PC-9 (cell line): ENCODE results near the gene OCA2. TPM values are rescaled to one million over a fixed set of nuclear protein-coding genes. Genes with fewer than 3 reads are reported as not detected.

Experiments used
- BruUV-seq: library from RNA; stranded (reverse); fragments of 400-500 nt; replicated peaks from 2 replicates; lab custom pipeline; 2021; lab: Mats Ljungman, UMichigan
- CTCF ChIA-PET: fragments of 300-600 bp; sonication (Branson Sonifier 250); formaldehyde crosslinking; loops from one replicate; lab custom pipeline; 2022; ENCODE audit warnings: antibody characterized with exemption; lab: Charles Lee
- POLR2A ChIA-PET: fragments of 300-600 bp; sonication (Branson Sonifier 250); formaldehyde crosslinking; loops from one replicate; lab custom pipeline; 2022; ENCODE audit warnings: antibody characterized with exemption; ENCODE audit not compliant: unreplicated experiment; lab: Charles Lee
- DNase-seq, 2 experiments: peaks; one replicate each; pipeline versions ENCODE4 v3.0.0 to v3.0.0-alpha.2; 2015 to 2022; ENCODE audit warnings: mixed read lengths in 1 of 2
- H2AFZ ChIP-seq: fragments of 200-600 bp; sonication (generic); 2 replicates; pipeline ENCODE4 v1.8.1; 2017; ENCODE audit warnings: antibody characterized with exemption
- H3F3A ChIP-seq: fragments of 200-600 bp; sonication (generic); 2 replicates; pipeline ENCODE4 v1.8.1; 2017; ENCODE audit warnings: antibody characterized with exemption, mild to moderate bottlenecking, low read depth; ENCODE audit not compliant: insufficient read depth
- H3K27ac ChIP-seq: fragments of 200-600 bp; sonication (generic); 2 replicates; pipeline ENCODE4 v1.6.1; 2016; ENCODE audit warnings: mixed run types
- H3K27me3 ChIP-seq: fragments of 200-600 bp; sonication (generic); 2 replicates; pipeline ENCODE4 v1.6.1; 2016; ENCODE audit warnings: low read depth, mixed run types; ENCODE audit not compliant: insufficient read depth
- H3K36me3 ChIP-seq: fragments of 200-600 bp; sonication (generic); 2 replicates; pipeline ENCODE4 v1.6.1; 2016; ENCODE audit warnings: low read depth, mixed run types
- H3K4me1 ChIP-seq: fragments of 200-600 bp; sonication (generic); replicated peaks from 2 replicates; pipeline ENCODE4 v1.6.1; 2016; ENCODE audit warnings: mixed run types; ENCODE audit not compliant: insufficient read depth
- H3K4me2 ChIP-seq: fragments of 200-600 bp; sonication (generic); 2 replicates; pipeline ENCODE4 v1.6.1; 2017; ENCODE audit warnings: mixed run types
- H3K4me3 ChIP-seq: fragments of 200-600 bp; sonication (generic); 2 replicates; pipeline ENCODE4 v1.6.1; 2016; ENCODE audit warnings: mixed run types
- H3K79me2 ChIP-seq: fragments of 200-600 bp; sonication (generic); 2 replicates; pipeline ENCODE4 v1.6.1; 2017; ENCODE audit warnings: low read depth, mixed run types
- H3K9me2 ChIP-seq: fragments of 200-600 bp; sonication (generic); 2 replicates; pipeline ENCODE4 v1.8.1; 2017; ENCODE audit warnings: mild to moderate bottlenecking; ENCODE audit not compliant: insufficient read depth
- H3K9me3 ChIP-seq: fragments of 200-600 bp; sonication (generic); 2 replicates; pipeline ENCODE4 v1.8.1; 2016; ENCODE audit warnings: low read depth; ENCODE audit not compliant: insufficient read depth
- H4K20me1 ChIP-seq: fragments of 200-600 bp; sonication (generic); 2 replicates; pipeline ENCODE4 v1.8.1; 2017; ENCODE audit not compliant: insufficient read depth
- EZH2 ChIP-seq: fragments of 200-600 bp; sonication (generic); IDR thresholded peaks from 2 replicates; pipeline ENCODE4 v1.8.0; 2017; ENCODE audit warnings: antibody characterized with exemption, low read depth
- intact Hi-C: fragments of 100-400 bp; cut with micrococcal nuclease; formaldehyde crosslinking; loops from one replicate; pipeline ENCODE4 v1.10.0; 2022; ENCODE audit not compliant: unreplicated experiment
- total RNA-seq: library from RNA; stranded (reverse); gene quantifications from 2 replicates; pipeline ENCODE4 v1.2.3, GENCODE V29; 2021
- TF ChIP-seq, protein P1 (sequence below): fragments of 200-600 bp; sonication (generic); conservative IDR thresholded peaks from 2 replicates; pipeline ENCODE4 v1.6.1; 2017; ENCODE audit warnings: mixed run types, antibody characterized with exemption, mild to moderate bottlenecking, moderate library complexity

The OCA2 gene
- total RNA-seq, 1 experiment from 2014 or later = not detected

DNA sequence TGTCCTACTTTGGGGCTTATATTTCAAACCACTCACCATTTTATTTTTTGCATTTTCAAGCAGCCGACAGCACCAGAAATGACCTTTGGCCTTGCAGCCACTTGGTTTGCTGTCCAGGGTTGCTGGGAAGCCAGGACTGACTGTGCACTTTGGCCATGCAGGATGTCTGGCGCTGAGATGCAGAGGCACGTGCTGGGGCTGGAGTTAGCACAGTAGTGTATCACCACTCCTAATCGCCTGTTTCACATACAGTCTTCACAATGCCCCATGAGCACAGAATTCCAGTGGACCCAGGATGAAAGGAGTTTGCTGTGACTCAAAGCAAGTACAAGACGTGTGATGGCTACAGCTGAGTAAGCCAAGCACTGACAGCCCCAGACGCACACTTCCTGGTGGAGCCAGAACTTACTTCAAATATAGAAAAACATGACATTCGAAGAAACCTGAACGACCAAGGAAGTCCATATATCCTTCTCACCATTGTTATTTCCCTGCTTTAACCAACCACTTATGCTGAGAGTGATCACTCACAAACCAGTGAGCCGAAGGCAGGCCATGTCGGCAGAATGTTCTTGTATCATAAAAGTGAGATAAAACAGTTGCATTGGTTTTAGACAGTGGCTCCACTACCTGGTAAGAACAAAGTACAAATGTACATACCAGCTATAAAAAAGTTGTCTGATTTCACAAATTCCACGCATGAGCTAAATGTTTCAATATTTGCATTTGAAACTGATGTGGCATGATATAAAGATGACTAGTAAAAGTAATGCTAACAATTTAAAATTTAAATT lies 16.0 kb downstream of the OCA2 start:
- Histone ChIP-seq H3K4me2 (no peak overlapping the region), H3K36me3 (no peaks in the 10 kb centered on the region), H3F3A (no peaks in the 10 kb centered on the region), H3K27me3 (peaks cover 20% of the 10 kb centered on the region), H2AFZ (no peak overlapping the region), H3K79me2 (no peaks in the 10 kb centered on the region), H3K27ac (no peak overlapping the region), H3K9me3 (no peaks in the 10 kb centered on the region), H3K4me3 (no peak overlapping the region), H3K9me2 (no peaks in the 10 kb centered on the region), H3K4me1 (no peaks in the 10 kb centered on the region), H4K20me1 (no peaks in the 10 kb centered on the region)
- DNase-seq = no peak
- TF ChIP-seq, protein P1, sequence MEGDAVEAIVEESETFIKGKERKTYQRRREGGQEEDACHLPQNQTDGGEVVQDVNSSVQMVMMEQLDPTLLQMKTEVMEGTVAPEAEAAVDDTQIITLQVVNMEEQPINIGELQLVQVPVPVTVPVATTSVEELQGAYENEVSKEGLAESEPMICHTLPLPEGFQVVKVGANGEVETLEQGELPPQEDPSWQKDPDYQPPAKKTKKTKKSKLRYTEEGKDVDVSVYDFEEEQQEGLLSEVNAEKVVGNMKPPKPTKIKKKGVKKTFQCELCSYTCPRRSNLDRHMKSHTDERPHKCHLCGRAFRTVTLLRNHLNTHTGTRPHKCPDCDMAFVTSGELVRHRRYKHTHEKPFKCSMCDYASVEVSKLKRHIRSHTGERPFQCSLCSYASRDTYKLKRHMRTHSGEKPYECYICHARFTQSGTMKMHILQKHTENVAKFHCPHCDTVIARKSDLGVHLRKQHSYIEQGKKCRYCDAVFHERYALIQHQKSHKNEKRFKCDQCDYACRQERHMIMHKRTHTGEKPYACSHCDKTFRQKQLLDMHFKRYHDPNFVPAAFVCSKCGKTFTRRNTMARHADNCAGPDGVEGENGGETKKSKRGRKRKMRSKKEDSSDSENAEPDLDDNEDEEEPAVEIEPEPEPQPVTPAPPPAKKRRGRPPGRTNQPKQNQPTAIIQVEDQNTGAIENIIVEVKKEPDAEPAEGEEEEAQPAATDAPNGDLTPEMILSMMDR = no peak
- TF ChIP-seq EZH2 = no peak
- CTCF ChIA-PET = no interaction called here
- BruUV-seq = no TSS peak
- POLR2A ChIA-PET = no interaction called here
- intact Hi-C loops = no loop called here

DNA sequence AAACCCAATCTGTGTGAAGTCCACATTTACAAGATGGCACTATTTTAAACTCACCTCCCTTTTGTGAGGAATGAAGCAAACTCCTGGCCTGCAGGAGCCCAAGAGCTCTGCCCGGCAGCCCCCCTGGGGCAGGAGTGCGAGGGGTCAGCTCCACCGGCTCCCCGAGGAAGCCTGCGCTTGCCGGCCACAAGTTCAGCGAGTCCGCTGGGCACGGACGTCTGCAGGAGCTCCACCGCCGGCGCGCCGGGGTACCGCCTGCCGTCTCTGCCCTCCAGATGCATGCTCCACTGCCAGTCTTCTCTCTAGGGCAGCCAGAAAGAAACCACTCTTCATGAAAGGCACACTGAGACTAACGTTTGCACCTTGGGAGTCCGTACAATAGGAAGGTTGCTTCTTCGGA lies 17.5 kb downstream of the OCA2 start:
- ChIA-PET POLR2A (no interaction called here), CTCF (no interaction called here)
- intact Hi-C loops = no loop called here
- BruUV-seq = no TSS peak
- H3K79me2 ChIP-seq = no peaks in the 10 kb centered on the region
- no peak overlapping the region for H3K4me2 ChIP-seq
- H3K4me3 ChIP-seq = no peak overlapping the region
- H3K9me3 ChIP-seq = no peaks in the 10 kb centered on the region
- H2AFZ ChIP-seq = no peak overlapping the region
- no peak for DNase-seq
- no peak for TF ChIP-seq EZH2
- TF ChIP-seq, protein P1 = no peak
- H3K27ac ChIP-seq = no peak overlapping the region
- H3K27me3 ChIP-seq = peaks cover 28% of the 10 kb centered on the region
- no peaks in the 10 kb centered on the region for H3K36me3 ChIP-seq
- H4K20me1 ChIP-seq = no peaks in the 10 kb centered on the region
- H3K4me1 ChIP-seq = no peaks in the 10 kb centered on the region
- no peaks in the 10 kb centered on the region for H3F3A ChIP-seq
- no peaks in the 10 kb centered on the region for H3K9me2 ChIP-seq

DNA sequence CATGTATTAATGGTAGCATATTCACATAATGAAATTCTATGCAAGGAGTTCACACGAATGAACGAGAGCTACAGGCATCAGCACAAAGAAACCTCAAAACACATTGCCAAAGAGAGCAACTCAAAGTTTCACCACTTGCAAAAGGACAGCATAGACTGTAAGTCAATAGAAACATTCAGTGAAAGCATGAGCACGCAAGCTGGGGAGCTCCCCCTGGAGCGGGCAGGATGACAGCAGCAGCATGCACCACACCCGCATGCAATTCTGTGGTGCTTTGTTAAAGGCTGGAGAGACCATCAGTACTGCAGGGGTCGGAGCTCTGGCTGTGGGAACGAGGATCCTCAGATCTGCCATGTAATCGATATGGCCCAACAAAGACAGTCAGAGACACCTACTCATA lies 18.7 kb downstream of the OCA2 start:
- no peaks in the 10 kb centered on the region for H3K4me1 ChIP-seq
- no TSS peak for BruUV-seq
- H3K36me3 ChIP-seq = no peaks in the 10 kb centered on the region
- CTCF ChIA-PET = no interaction called here
- no peak overlapping the region for H3K4me3 ChIP-seq
- H3K27me3 ChIP-seq = peaks cover 28% of the 10 kb centered on the region
- H4K20me1 ChIP-seq = no peaks in the 10 kb centered on the region
- no peaks in the 10 kb centered on the region for H3K9me2 ChIP-seq
- intact Hi-C loops = no loop called here
- no peak overlapping the region for H3K4me2 ChIP-seq
- no peaks in the 10 kb centered on the region for H3F3A ChIP-seq
- H3K9me3 ChIP-seq = no peaks in the 10 kb centered on the region
- H2AFZ ChIP-seq = no peak overlapping the region
- POLR2A ChIA-PET = no interaction called here
- no peak for TF ChIP-seq EZH2
- TF ChIP-seq, protein P1 = no peak
- H3K79me2 ChIP-seq = no peaks in the 10 kb centered on the region
- no peak overlapping the region for H3K27ac ChIP-seq
- DNase-seq = no peak
